HCT116 (cell line): Measurements from ENCODE around the gene DPYSL5. TPM values are rescaled to one million over a fixed set of nuclear protein-coding genes. Genes with fewer than 3 reads are reported as not detected.

Experiments
- ATAC-seq: fragments of 200-7000 bp; cut with Tn5 transposase; 2 replicates; pipeline ENCODE4 v1.9.1; 2020; ENCODE audit warnings: mild to moderate bottlenecking, moderate library complexity
- BruUV-seq: library from RNA; stranded (reverse); fragments of 400-500 nt; replicated peaks from 2 replicates; lab custom pipeline; 2021; lab: Mats Ljungman, UMichigan
- CTCF ChIA-PET: fragments of 300-600 bp; sonication (Branson Sonifier 250); formaldehyde crosslinking; loops from one replicate; lab custom pipeline; 2021; ENCODE audit warnings: antibody characterized with exemption; lab: Charles Lee
- POLR2A ChIA-PET: fragments of 300-600, 350-600 bp; sonication (Branson Sonifier 250); formaldehyde crosslinking; loops from one replicate; lab custom pipeline; 2021; ENCODE audit warnings: antibody characterized with exemption; lab: Charles Lee
- RAD21 ChIA-PET, 2 experiments: fragments of 300-600 bp; sonication (Branson Sonifier 250); formaldehyde crosslinking; loops; one replicate each; lab custom pipeline; 2023; ENCODE audit warnings: low total read pairs in 2 of 2; ENCODE audit not compliant: uncharacterized antibody in 2 of 2, unreplicated experiment in 2 of 2, low non-redundant PET in 1 of 2; lab: Charles Lee
- DNase-seq: peaks from one replicate; pipeline ENCODE4 v3.0.0-alpha.2; 2010; ENCODE audit warnings: low read depth, low spot score
- H2AFZ ChIP-seq: fragments of 200-600 bp; shearing (Covaris generic), sonication (generic); 2 replicates; pipeline ENCODE4 v1.6.1; 2017; ENCODE audit warnings: low read depth, mixed run types, mixed read lengths, antibody characterized with exemption, low read length; ENCODE audit not compliant: poor library complexity, severe bottlenecking
- H3K27ac ChIP-seq: 2 replicates; pipeline ENCODE4 v1.5.1; 2012; ENCODE audit warnings: low read depth, low read length
- H3K27me3 ChIP-seq: fragments of 200-600 bp; sonication (generic); 2 replicates; pipeline ENCODE4 v1.6.1; 2016; ENCODE audit warnings: mixed run types, low read length, mixed read lengths; ENCODE audit not compliant: insufficient read depth
- H3K36me3 ChIP-seq, 2 experiments: fragments of 200-500 bp in 1 of 2; fragments of 200-600 bp in 1 of 2; sonication (Bioruptor generic) in 1 of 2; sonication (generic) in 1 of 2; 2 replicates each; pipeline versions ENCODE4 v1.5.1 to v1.6.1; 2014 to 2016; ENCODE audit warnings: low read length in 2 of 2, inconsistent platforms in 1 of 2, mixed read lengths in 1 of 2, mixed run types in 1 of 2; ENCODE audit not compliant: insufficient read depth in 2 of 2, control insufficient read depth in 1 of 2
- H3K4me1 ChIP-seq, 2 experiments: fragments of 200-600 bp in 1 of 2; sonication (generic) in 1 of 2; 2 replicates each; pipeline versions ENCODE4 v1.5.1 to v1.6.1; 2012 to 2017; ENCODE audit warnings: low read length in 2 of 2, inconsistent platforms in 1 of 2, mild to moderate bottlenecking in 1 of 2, mixed read lengths in 1 of 2, mixed run types in 1 of 2, moderate library complexity in 1 of 2; ENCODE audit not compliant: insufficient read depth in 2 of 2, control insufficient read depth in 1 of 2
- H3K4me2 ChIP-seq: fragments of 200-600 bp; sonication (generic); 2 replicates; pipeline ENCODE4 v1.6.1; 2017; ENCODE audit warnings: mixed run types, low read length, mixed read lengths
- H3K4me3 ChIP-seq, 2 experiments: fragments of 200-600 bp in 1 of 2; sonication (generic) in 1 of 2; replicated peaks in 1 of 2; 2 replicates each; pipeline ENCODE4 v1.5.1; 2011 to 2016; ENCODE audit warnings: low read length in 2 of 2, control low read depth in 1 of 2, low read depth in 1 of 2, mild to moderate bottlenecking in 1 of 2, mixed read lengths in 1 of 2, mixed run types in 1 of 2
- H3K79me2 ChIP-seq: fragments of 200-600 bp; sonication (generic); 2 replicates; pipeline ENCODE4 v1.6.1; 2017; ENCODE audit warnings: mild to moderate bottlenecking, mixed run types, low read length, moderate library complexity, mixed read lengths; ENCODE audit not compliant: insufficient read depth
- H3K9ac ChIP-seq: fragments of 200-600 bp; sonication (generic); 2 replicates; pipeline ENCODE4 v1.6.1; 2016; ENCODE audit warnings: low read length, mixed read lengths
- H3K9me2 ChIP-seq: fragments of 200-600 bp; sonication (generic), shearing (Covaris generic); 2 replicates; pipeline ENCODE4 v1.6.1; 2017; ENCODE audit warnings: mixed run types, mild to moderate bottlenecking, moderate library complexity; ENCODE audit not compliant: insufficient read depth
- H3K9me3 ChIP-seq, 2 experiments: fragments of 200-500 bp in 1 of 2; fragments of 200-600 bp in 1 of 2; sonication (Bioruptor generic) in 1 of 2; sonication (generic) in 1 of 2; 2 replicates each; pipeline ENCODE4 v1.6.1; 2014 to 2017; ENCODE audit warnings: low read length in 2 of 2, mixed read lengths in 2 of 2, inconsistent platforms in 1 of 2, low read depth in 1 of 2, mild to moderate bottlenecking in 1 of 2, mixed run types in 1 of 2, moderate library complexity in 1 of 2; ENCODE audit not compliant: control insufficient read depth in 1 of 2, insufficient read depth in 1 of 2
- H4K20me1 ChIP-seq: fragments of 200-600 bp; sonication (generic), shearing (Covaris generic); 2 replicates; pipeline ENCODE4 v1.6.1; 2017; ENCODE audit warnings: mixed run types, mild to moderate bottlenecking, moderate library complexity; ENCODE audit not compliant: insufficient read depth
- CEBPB ChIP-seq: IDR thresholded peaks from 2 replicates; pipeline ENCODE4 v1.6.1; 2012; ENCODE audit warnings: low read depth
- JUND ChIP-seq: IDR thresholded peaks from 2 replicates; pipeline ENCODE4 v1.6.1; 2012
- MAX ChIP-seq: IDR thresholded peaks from 2 replicates; pipeline ENCODE4 v1.6.1; 2012
- POLR2A ChIP-seq: IDR thresholded peaks from 2 replicates; pipeline ENCODE4 v1.7.0; 2011; ENCODE audit warnings: borderline replicate concordance; ENCODE audit not compliant: insufficient read depth, insufficient read length; ENCODE audit errors: extremely low read depth
- POLR2AphosphoS5 ChIP-seq: IDR thresholded peaks from 2 replicates; pipeline ENCODE4 v1.6.1; 2011; ENCODE audit warnings: mild to moderate bottlenecking, low read depth, low read length, moderate library complexity
- REST ChIP-seq: IDR thresholded peaks from 2 replicates; pipeline ENCODE4 v1.6.1; 2012; ENCODE audit warnings: low read depth
- SIN3A ChIP-seq: IDR thresholded peaks from 2 replicates; pipeline ENCODE4 v1.6.1; 2012; ENCODE audit warnings: low read depth
- YY1 ChIP-seq: IDR thresholded peaks from 2 replicates; pipeline ENCODE4 v1.6.1; 2011; ENCODE audit warnings: low read length, low read depth, moderate library complexity, mild to moderate bottlenecking; ENCODE audit not compliant: insufficient replicate concordance; ENCODE audit errors: extremely low read depth
- ZNF274 ChIP-seq: fragments of 200-500 bp; sonication (Bioruptor generic); IDR thresholded peaks from 2 replicates; pipeline ENCODE4 v1.6.1; 2014; ENCODE audit warnings: mild to moderate bottlenecking, low read depth, low read length, inconsistent platforms
- intact Hi-C: fragments of 100-400 bp; cut with micrococcal nuclease; formaldehyde crosslinking; loops from 2 replicates; pipeline ENCODE4 v1.10.0; 2022
- total RNA-seq: library from RNA; stranded (reverse); gene quantifications from one replicate; pipeline ENCODE4 v1.2.1, GENCODE V29; 2021; ENCODE audit not compliant: unreplicated experiment
- TF ChIP-seq, protein P1 (sequence below): IDR thresholded peaks from 2 replicates; pipeline ENCODE4 v1.6.1; 2012

The DPYSL5 gene
- total RNA-seq, 1 experiment from 2014 or later: 8.4 TPM

DNA sequence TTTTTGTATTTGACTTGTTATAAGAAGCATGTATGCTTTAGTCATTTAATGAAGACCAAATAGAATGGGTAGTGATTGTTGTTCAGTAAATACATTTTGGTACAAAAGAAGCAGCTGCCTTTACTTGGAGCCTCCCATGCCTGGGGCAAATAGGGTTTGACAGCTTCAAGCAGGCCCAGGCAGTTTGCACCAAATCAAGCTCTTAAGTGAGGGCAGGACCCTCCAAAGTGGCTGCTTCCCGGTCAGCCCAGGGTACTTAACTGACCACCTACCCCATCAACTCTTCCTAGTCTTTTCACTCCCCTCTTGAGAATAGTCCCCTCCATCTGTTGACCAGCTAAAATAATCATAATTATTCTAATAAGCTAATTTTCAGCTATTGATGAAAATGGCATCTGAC lies 127.7 kb downstream of the DPYSL5 start:
- ChIA-PET CTCF (interaction anchor here (1.6 kb wide), 1 partner anchor 14 kb away, joined by 5 read pairs; no protein-coding TSS in a partner anchor), RAD21 (no interaction called here), POLR2A (no interaction called here)
- Histone ChIP-seq H3K9ac (no peak overlapping the region), H4K20me1 (no peaks in the 10 kb centered on the region), H3K27ac (no peak overlapping the region), H3K4me1 (peaks cover 0 to 18% of the 10 kb centered on the region in 2 experiments; a peak in 2 of 4 replicates), H3K27me3 (no peaks in the 10 kb centered on the region), H3K4me3 (no peak overlapping the region), H3K36me3 (no peaks in the 10 kb centered on the region), H3K9me3 (no peaks in the 10 kb centered on the region), H3K9me2 (no peaks in the 10 kb centered on the region), H2AFZ (no peak overlapping the region), H3K79me2 (no peaks in the 10 kb centered on the region), H3K4me2 (no peak overlapping the region)
- ATAC-seq (no peak), DNase-seq (no peak)
- TF ChIP-seq, protein P1, sequence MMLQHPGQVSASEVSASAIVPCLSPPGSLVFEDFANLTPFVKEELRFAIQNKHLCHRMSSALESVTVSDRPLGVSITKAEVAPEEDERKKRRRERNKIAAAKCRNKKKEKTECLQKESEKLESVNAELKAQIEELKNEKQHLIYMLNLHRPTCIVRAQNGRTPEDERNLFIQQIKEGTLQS: no peak
- TF ChIP-seq ZNF274 (no peak), CEBPB (no peak), REST (no peak), POLR2A (no peak), MAX (no peak), YY1 (no peak), POLR2AphosphoS5 (no peak), SIN3A (no peak), JUND (no peak)
- intact Hi-C loops: no loop called here
- no TSS peak for BruUV-seq
